K562 (cell line): ENCODE results near the gene NENF. TPM values are rescaled to one million over a fixed set of nuclear protein-coding genes. Genes with fewer than 3 reads are reported as not detected.

Experiments used
- ATAC-seq: fragments of 200-7000 bp; cut with Tn5 transposase; 3 replicates; pipeline ENCODE4 v1.9.1; 2020; ENCODE audit warnings: moderate library complexity
- BruUV-seq: library from RNA; stranded (reverse); fragments of 400-500 nt; replicated peaks from 2 replicates; lab custom pipeline; 2021; lab: Mats Ljungman, UMichigan
- CTCF ChIA-PET: fragments of 300-600 bp; formaldehyde crosslinking; extraction: SDS; loops from one replicate; lab custom pipeline; 2021; ENCODE audit warnings: low intra/inter-chr PET ratio; lab: Yijun Ruan, JAX
- POLR2A ChIA-PET: fragments of 300-600, 350-650 bp; sonication (Branson Sonifier 250); formaldehyde crosslinking; extraction: SDS; loops from one replicate; lab custom pipeline; 2021; ENCODE audit warnings: antibody characterized with exemption, inconsistent platforms; lab: Yijun Ruan, JAX
- DNase-seq, 4 experiments: peaks; one replicate each; pipeline versions ENCODE4 v3.0.0 to v3.0.0-alpha.2; 2011 to 2018; ENCODE audit warnings: low spot score in 3 of 4, mixed read lengths in 3 of 4; ENCODE audit errors: extremely low read depth in 1 of 4
- FAIRE-seq: peaks from 2 replicates; lab custom pipeline; 2011; peaks lifted over from hg19 to GRCh38; lab: Jason Lieb, UNC
- H2AFZ ChIP-seq: 2 replicates; pipeline ENCODE4 v1.6.0; 2011; ENCODE audit warnings: low read depth, low read length, control low read depth, inconsistent platforms
- H3K27ac ChIP-seq: fragments of 200-600 bp; 3 replicates; pipeline ENCODE4 v1.8.0; 2011; ENCODE audit warnings: low read depth, mild to moderate bottlenecking, control low read depth, inconsistent platforms, low read length, moderate library complexity, mixed read lengths; ENCODE audit errors: extremely low read depth
- H3K27me3 ChIP-seq, 2 experiments: fragments of 300-600 bp in 1 of 2; 2 replicates in 1 of 2; 3 replicates in 1 of 2; pipeline versions ENCODE4 v1.6.0 to v1.8.0; 2011; ENCODE audit warnings: inconsistent platforms in 2 of 2, low read length in 2 of 2, mild to moderate bottlenecking in 1 of 2, mixed read lengths in 1 of 2, moderate library complexity in 1 of 2; ENCODE audit not compliant: control insufficient read depth in 2 of 2, insufficient read depth in 2 of 2
- H3K36me3 ChIP-seq: fragments of 300-600 bp; 3 replicates; pipeline ENCODE4 v1.8.0; 2011; ENCODE audit warnings: mild to moderate bottlenecking, low read length, inconsistent platforms; ENCODE audit not compliant: control insufficient read depth, insufficient read depth
- H3K4me1 ChIP-seq, 2 experiments: fragments of 200-600 bp in 1 of 2; replicated peaks in 1 of 2; 2 replicates in 1 of 2; 3 replicates in 1 of 2; pipeline versions ENCODE4 v1.5.1 to v1.8.0; 2011; ENCODE audit warnings: inconsistent platforms in 2 of 2, low read length in 2 of 2, mild to moderate bottlenecking in 1 of 2, mixed read lengths in 1 of 2, moderate library complexity in 1 of 2; ENCODE audit not compliant: control insufficient read depth in 2 of 2, insufficient read depth in 2 of 2
- H3K4me2 ChIP-seq: 2 replicates; pipeline ENCODE4 v1.6.1; 2011; ENCODE audit warnings: low read length, control low read depth, inconsistent platforms, mixed read lengths; ENCODE audit not compliant: insufficient read depth
- H3K4me3 ChIP-seq: fragments of 200-600 bp; sonication (generic), shearing (Covaris generic); 2 replicates; pipeline ENCODE4 v1.5.1; 2016; ENCODE audit warnings: control low read depth, inconsistent platforms
- H3K79me2 ChIP-seq: fragments of 200-600 bp; 3 replicates; pipeline ENCODE4 v1.8.0; 2011; ENCODE audit warnings: low read length, inconsistent platforms; ENCODE audit not compliant: control insufficient read depth, insufficient read depth
- H3K9ac ChIP-seq, 2 experiments: 2 replicates each; pipeline versions ENCODE4 v1.6.0 to v1.6.1; 2011; ENCODE audit warnings: low read depth in 2 of 2, low read length in 2 of 2, control low read depth in 1 of 2, inconsistent platforms in 1 of 2, mild to moderate bottlenecking in 1 of 2, mixed read lengths in 1 of 2; ENCODE audit not compliant: insufficient read depth in 1 of 2
- H3K9me1 ChIP-seq: one replicate; pipeline ENCODE4 v1.6.0; 2011; ENCODE audit warnings: inconsistent platforms, mild to moderate bottlenecking, low read length, moderate library complexity; ENCODE audit not compliant: control insufficient read depth, insufficient read depth
- H3K9me3 ChIP-seq: replicated peaks from 2 replicates; pipeline ENCODE4 v1.5.1; 2011; ENCODE audit warnings: low read depth, low read length, inconsistent platforms; ENCODE audit not compliant: control insufficient read depth, insufficient read depth
- H4K20me1 ChIP-seq: replicated peaks from 2 replicates; pipeline ENCODE4 v1.6.1; 2011; ENCODE audit warnings: low read length, inconsistent platforms, mixed read lengths; ENCODE audit not compliant: control insufficient read depth, insufficient read depth
- ADNP ChIP-seq: fragments of 200-800 bp; sonication (Bioruptor generic); IDR thresholded peaks from 2 replicates; pipeline ENCODE4 v1.6.1; 2016; ENCODE audit warnings: missing genetic modification characterization, missing compliant biosample characterization
- BCOR ChIP-seq: fragments of 450-650 bp; IDR thresholded peaks from 2 replicates; pipeline ENCODE4 v1.6.1; 2016
- CBFB ChIP-seq: sonication (generic); formaldehyde crosslinking; IDR thresholded peaks from 2 replicates; pipeline ENCODE4 v1.4.0; 2020; ENCODE audit warnings: mild to moderate bottlenecking, missing genetic modification reagents
- HDAC2 ChIP-seq: fragments of 450-650 bp; IDR thresholded peaks from 2 replicates; pipeline ENCODE4 v1.6.1; 2016; ENCODE audit warnings: mild to moderate bottlenecking
- HIVEP1 ChIP-seq: fragments of 250-450 bp; sonication (Bioruptor Pico); IDR thresholded peaks from 2 replicates; pipeline ENCODE4 v1.4.0; 2020; ENCODE audit warnings: mild to moderate bottlenecking
- KDM1A ChIP-seq, 2 experiments: fragments of 450-650 bp; IDR thresholded peaks; 2 replicates each; pipeline ENCODE4 v1.6.1; 2016; ENCODE audit warnings: mild to moderate bottlenecking in 2 of 2
- NR2F6 ChIP-seq: fragments of 450-650 bp; formaldehyde crosslinking; IDR thresholded peaks from 2 replicates; pipeline ENCODE4 v1.4.0; 2020; ENCODE audit warnings: mild to moderate bottlenecking
- RBM22 ChIP-seq: fragments of 200-400 bp; formaldehyde crosslinking; IDR thresholded peaks from 2 replicates; pipeline ENCODE4 v1.6.1; 2018; ENCODE audit warnings: low read length, low read depth; ENCODE audit not compliant: poor library complexity, severe bottlenecking
- RBM25 ChIP-seq: fragments of 200-400 bp; formaldehyde crosslinking; IDR thresholded peaks from 2 replicates; pipeline ENCODE4 v1.6.1; 2018; ENCODE audit warnings: low read length, low read depth, moderate library complexity; ENCODE audit not compliant: severe bottlenecking
- RUNX1 ChIP-seq: sonication (generic); IDR thresholded peaks from 2 replicates; pipeline ENCODE4 v1.6.1; 2016; ENCODE audit warnings: antibody characterized with exemption, low read depth
- SMARCA5 ChIP-seq: fragments of 450-650 bp; IDR thresholded peaks from 2 replicates; pipeline ENCODE4 v1.6.1; 2016
- SRSF3 ChIP-seq: fragments of 200-400 bp; formaldehyde crosslinking; IDR thresholded peaks from 2 replicates; pipeline ENCODE4 v1.6.1; 2016; ENCODE audit warnings: mild to moderate bottlenecking, low read length, moderate library complexity; ENCODE audit not compliant: insufficient read depth
- ZFP36 ChIP-seq: fragments of 150-350 bp; IDR thresholded peaks from 2 replicates; pipeline ENCODE4 v1.6.1; 2018; ENCODE audit warnings: low read length, low read depth; ENCODE audit not compliant: partially characterized antibody
- ZNF121 ChIP-seq: sonication (generic); formaldehyde crosslinking; conservative IDR thresholded peaks from 2 replicates; pipeline ENCODE4 v1.8.0; 2022; ENCODE audit warnings: missing genetic modification reagents
- WGBS: fragments of 100-300 bp; shearing (Covaris generic); methylation state at CpG from one replicate; pipeline ENCODE4 v1.1.6; 2016; ENCODE audit warnings: low coverage, mixed read lengths; ENCODE audit not compliant: insufficient coverage; ENCODE audit errors: missing lambda C conversion rate; 5-methylcytosine and 5-hydroxymethylcytosine counted together
- in situ Hi-C: fragments of 300-500 bp; cut with MboI; formaldehyde crosslinking; loops from 4 replicates; pipeline ENCODE4 v1.15.0; 2018; ENCODE audit warnings: inconsistent platforms, mixed read lengths
- intact Hi-C: fragments of 100-400 bp; cut with micrococcal nuclease; formaldehyde crosslinking; loops from 2 replicates; pipeline ENCODE4 v1.14.2; 2022
- polyA plus RNA-seq, 8 experiments: library from polyadenylated mRNA; depleted of rRNA in 4 of 8; stranded (reverse) in 5 of 8; unstranded in 3 of 8; fragments of >200 nt; fragmentation: Nextera tagmentation in 2 of 8; fragmentation: Illumina TruSeq in 1 of 8; extraction: Ambion mirVana in 2 of 8; extraction: Trizol in 1 of 8; gene quantifications; 2 replicates each; pipeline versions ENCODE4 v1.2.1 to v1.2.3, GENCODE V29; 2011 to 2014; ENCODE audit warnings: inconsistent platforms in 1 of 8, missing spikeins in 1 of 8
- total RNA-seq, 7 experiments: library from RNA; depleted of rRNA in 6 of 7; stranded (reverse); fragments of >200 nt in 6 of 7; fragmentation: Illumina TruSeq in 2 of 7; extraction: Trizol in 2 of 7; gene quantifications; 2 replicates each; pipeline versions ENCODE4 v1.2.1 to v1.2.3, GENCODE V29; 2011 to 2021; ENCODE audit warnings: low replicate concordance in 1 of 7
- TF ChIP-seq, protein P1 (sequence below): fragments of 450-650 bp; IDR thresholded peaks from 2 replicates; pipeline ENCODE4 v1.6.1; 2016; ENCODE audit warnings: low read depth, mild to moderate bottlenecking, moderate library complexity
- TF ChIP-seq, protein P2 (sequence below): sonication (generic); formaldehyde crosslinking; IDR thresholded peaks from 2 replicates; pipeline ENCODE4 v1.8.0; 2022; ENCODE audit warnings: mild to moderate bottlenecking, missing genetic modification reagents
- TF ChIP-seq, protein P3 (sequence below): sonication (generic); formaldehyde crosslinking; IDR thresholded peaks from 2 replicates; pipeline ENCODE4 v1.8.1; 2023; ENCODE audit warnings: mild to moderate bottlenecking, missing genetic modification reagents

The NENF gene
- total and polyA plus RNA-seq, 9 of the 15 experiments (the other 6 are each of a cell fraction or from before 2014, with no cell fraction given), result 6.1 to 100 (median 72.8) TPM

DNA sequence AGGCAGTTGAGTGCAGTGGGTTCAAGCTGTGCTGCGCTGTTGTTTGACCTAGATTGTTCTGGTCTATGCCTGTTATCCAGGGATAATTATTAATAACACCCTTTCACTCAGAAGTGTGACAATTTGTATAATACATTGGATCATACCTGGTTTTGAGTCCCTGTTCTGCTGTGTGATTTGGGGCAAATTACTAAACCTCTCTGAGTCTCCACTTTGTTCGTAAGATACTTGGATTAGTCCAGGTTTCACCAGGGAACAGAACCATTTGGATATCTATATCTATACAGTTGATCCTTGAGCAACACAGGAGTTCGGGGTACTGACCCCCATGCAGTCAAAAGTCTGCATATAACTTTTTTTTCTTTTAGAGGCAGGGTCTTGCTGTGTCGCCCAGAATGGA is 2.3 kb downstream of the NENF start:
- BruUV-seq, result no TSS peak
- intact Hi-C loops, result loop anchor here (5.0 kb wide), 1 partner anchor 148 kb away; the partner anchor contains the start of gene PPP2R5A
- Histone ChIP-seq H3K4me3 (no peak overlapping the region), H3K79me2 (peaks cover 51% of the 10 kb centered on the region), H3K4me1 (peaks cover 43 to 60% of the 10 kb centered on the region in 2 experiments), H4K20me1 (peaks cover 19% of the 10 kb centered on the region), H3K36me3 (peaks cover 12% of the 10 kb centered on the region; the same call in 2 of the 3 replicates), H3K4me2 (no peak overlapping the region), H3K9ac (no peak overlapping the region), H3K9me1 (no peaks in the 10 kb centered on the region), H2AFZ (no peak overlapping the region), H3K9me3 (no peaks in the 10 kb centered on the region), H3K27ac (no peak overlapping the region), H3K27me3 (no peaks in the 10 kb centered on the region)
- WGBS, result 91% methylated on average over 4 of the region's 4 CpGs
- FAIRE-seq (no peak), DNase-seq (no peak), ATAC-seq (no peak)
- ChIA-PET POLR2A (interaction anchor here (0.7 kb wide), 1 partner anchor 819 kb away, joined by 3 read pairs; no protein-coding TSS in a partner anchor), CTCF (no interaction called here)
- in situ Hi-C loops, result no loop called here
- no peak for TF ChIP-seq CBFB
- TF ChIP-seq RBM25, result peak; percentile 95
- peak; percentile 51; the same call in 1 of the 2 replicates for TF ChIP-seq HDAC2
- TF ChIP-seq NR2F6, result no peak
- 0 out of 2 replicates have a peak, but pooled peaks have one; percentile 4 for TF ChIP-seq ZNF121 (CRISPR knock-in tag)
- no peak for TF ChIP-seq RBM22
- TF ChIP-seq, protein P1, sequence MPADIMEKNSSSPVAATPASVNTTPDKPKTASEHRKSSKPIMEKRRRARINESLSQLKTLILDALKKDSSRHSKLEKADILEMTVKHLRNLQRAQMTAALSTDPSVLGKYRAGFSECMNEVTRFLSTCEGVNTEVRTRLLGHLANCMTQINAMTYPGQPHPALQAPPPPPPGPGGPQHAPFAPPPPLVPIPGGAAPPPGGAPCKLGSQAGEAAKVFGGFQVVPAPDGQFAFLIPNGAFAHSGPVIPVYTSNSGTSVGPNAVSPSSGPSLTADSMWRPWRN, result no peak
- TF ChIP-seq ZFP36, result peak; percentile 71
- TF ChIP-seq KDM1A (IDR thresholded peaks at IDR 0.05), result peak; percentile 69 to 74; a peak in 3 of 4 replicates
- TF ChIP-seq ADNP (tag), result 0 out of 2 replicates have a peak, but pooled peaks have one; percentile 28
- TF ChIP-seq BCOR, result peak; percentile 88
- TF ChIP-seq, protein P2, sequence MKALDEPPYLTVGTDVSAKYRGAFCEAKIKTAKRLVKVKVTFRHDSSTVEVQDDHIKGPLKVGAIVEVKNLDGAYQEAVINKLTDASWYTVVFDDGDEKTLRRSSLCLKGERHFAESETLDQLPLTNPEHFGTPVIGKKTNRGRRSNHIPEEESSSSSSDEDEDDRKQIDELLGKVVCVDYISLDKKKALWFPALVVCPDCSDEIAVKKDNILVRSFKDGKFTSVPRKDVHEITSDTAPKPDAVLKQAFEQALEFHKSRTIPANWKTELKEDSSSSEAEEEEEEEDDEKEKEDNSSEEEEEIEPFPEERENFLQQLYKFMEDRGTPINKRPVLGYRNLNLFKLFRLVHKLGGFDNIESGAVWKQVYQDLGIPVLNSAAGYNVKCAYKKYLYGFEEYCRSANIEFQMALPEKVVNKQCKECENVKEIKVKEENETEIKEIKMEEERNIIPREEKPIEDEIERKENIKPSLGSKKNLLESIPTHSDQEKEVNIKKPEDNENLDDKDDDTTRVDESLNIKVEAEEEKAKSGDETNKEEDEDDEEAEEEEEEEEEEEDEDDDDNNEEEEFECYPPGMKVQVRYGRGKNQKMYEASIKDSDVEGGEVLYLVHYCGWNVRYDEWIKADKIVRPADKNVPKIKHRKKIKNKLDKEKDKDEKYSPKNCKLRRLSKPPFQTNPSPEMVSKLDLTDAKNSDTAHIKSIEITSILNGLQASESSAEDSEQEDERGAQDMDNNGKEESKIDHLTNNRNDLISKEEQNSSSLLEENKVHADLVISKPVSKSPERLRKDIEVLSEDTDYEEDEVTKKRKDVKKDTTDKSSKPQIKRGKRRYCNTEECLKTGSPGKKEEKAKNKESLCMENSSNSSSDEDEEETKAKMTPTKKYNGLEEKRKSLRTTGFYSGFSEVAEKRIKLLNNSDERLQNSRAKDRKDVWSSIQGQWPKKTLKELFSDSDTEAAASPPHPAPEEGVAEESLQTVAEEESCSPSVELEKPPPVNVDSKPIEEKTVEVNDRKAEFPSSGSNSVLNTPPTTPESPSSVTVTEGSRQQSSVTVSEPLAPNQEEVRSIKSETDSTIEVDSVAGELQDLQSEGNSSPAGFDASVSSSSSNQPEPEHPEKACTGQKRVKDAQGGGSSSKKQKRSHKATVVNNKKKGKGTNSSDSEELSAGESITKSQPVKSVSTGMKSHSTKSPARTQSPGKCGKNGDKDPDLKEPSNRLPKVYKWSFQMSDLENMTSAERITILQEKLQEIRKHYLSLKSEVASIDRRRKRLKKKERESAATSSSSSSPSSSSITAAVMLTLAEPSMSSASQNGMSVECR (CRISPR knock-in tag), result 0 out of 2 replicates have a peak, but pooled peaks have one; percentile 2
- TF ChIP-seq, protein P3, sequence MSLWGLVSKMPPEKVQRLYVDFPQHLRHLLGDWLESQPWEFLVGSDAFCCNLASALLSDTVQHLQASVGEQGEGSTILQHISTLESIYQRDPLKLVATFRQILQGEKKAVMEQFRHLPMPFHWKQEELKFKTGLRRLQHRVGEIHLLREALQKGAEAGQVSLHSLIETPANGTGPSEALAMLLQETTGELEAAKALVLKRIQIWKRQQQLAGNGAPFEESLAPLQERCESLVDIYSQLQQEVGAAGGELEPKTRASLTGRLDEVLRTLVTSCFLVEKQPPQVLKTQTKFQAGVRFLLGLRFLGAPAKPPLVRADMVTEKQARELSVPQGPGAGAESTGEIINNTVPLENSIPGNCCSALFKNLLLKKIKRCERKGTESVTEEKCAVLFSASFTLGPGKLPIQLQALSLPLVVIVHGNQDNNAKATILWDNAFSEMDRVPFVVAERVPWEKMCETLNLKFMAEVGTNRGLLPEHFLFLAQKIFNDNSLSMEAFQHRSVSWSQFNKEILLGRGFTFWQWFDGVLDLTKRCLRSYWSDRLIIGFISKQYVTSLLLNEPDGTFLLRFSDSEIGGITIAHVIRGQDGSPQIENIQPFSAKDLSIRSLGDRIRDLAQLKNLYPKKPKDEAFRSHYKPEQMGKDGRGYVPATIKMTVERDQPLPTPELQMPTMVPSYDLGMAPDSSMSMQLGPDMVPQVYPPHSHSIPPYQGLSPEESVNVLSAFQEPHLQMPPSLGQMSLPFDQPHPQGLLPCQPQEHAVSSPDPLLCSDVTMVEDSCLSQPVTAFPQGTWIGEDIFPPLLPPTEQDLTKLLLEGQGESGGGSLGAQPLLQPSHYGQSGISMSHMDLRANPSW, result no peak
- no peak for TF ChIP-seq RUNX1
- no peak for TF ChIP-seq SRSF3
- 0 out of 2 replicates have a peak, but pooled peaks have one; percentile 31 for TF ChIP-seq SMARCA5
- TF ChIP-seq HIVEP1 (CRISPR knock-in tag), result no peak
